Testis (tissue), 2 donors: ENCODE results near the gene C6orf15.

ENCODE experiments used
- POLR2A ChIP-seq: fragments of 450-650 bp; IDR thresholded peaks from one replicate; pipeline ENCODE4 v1.6.1; 2017; ENCODE audit warnings: antibody characterized with exemption, mild to moderate bottlenecking, moderate library complexity
- TF ChIP-seq, protein P1 (sequence below), 3 experiments: fragments of 450-650 bp in 2 of 3; fragments of 200-600 bp in 1 of 3; sonication (generic) in 1 of 3; IDR thresholded peaks; one replicate each; pipeline ENCODE4 v1.5.1; 2016 to 2019; ENCODE audit warnings: antibody characterized with exemption in 3 of 3, mild to moderate bottlenecking in 2 of 3, moderate library complexity in 1 of 3

DNA sequence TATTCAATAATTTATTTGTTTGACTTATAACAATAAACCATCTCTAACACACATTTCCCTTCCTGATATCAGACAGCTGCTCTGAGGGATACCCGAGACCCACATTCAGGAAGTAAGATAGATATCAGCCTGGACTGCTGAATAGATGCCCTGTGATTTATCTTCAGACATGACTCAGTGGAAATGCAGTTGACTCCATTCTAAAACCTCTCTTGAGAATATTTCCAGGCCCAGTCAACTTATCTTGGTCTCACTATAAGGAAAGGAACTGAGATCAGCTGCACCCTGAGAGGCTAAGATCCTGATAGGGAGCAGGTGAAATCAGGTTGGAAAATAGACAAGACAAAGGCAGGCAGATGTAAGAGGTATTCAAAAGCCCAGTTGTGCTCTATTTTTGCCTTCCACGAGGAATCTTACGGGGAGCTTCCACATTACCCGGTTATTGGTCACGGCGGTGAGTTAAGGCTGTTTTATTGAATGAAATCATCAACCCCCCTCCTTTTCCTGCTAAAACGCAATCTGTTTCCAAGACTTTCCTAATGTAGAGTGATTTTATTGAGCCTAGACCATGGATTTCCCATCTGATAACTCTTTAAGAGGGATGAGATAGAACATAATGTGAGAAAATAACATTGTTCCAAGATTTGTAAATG, 25.5 kb downstream of the C6orf15 start:
- TF ChIP-seq, protein P1, sequence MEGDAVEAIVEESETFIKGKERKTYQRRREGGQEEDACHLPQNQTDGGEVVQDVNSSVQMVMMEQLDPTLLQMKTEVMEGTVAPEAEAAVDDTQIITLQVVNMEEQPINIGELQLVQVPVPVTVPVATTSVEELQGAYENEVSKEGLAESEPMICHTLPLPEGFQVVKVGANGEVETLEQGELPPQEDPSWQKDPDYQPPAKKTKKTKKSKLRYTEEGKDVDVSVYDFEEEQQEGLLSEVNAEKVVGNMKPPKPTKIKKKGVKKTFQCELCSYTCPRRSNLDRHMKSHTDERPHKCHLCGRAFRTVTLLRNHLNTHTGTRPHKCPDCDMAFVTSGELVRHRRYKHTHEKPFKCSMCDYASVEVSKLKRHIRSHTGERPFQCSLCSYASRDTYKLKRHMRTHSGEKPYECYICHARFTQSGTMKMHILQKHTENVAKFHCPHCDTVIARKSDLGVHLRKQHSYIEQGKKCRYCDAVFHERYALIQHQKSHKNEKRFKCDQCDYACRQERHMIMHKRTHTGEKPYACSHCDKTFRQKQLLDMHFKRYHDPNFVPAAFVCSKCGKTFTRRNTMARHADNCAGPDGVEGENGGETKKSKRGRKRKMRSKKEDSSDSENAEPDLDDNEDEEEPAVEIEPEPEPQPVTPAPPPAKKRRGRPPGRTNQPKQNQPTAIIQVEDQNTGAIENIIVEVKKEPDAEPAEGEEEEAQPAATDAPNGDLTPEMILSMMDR (IDR thresholded peaks at IDR 0.05) = no peak
- no peak for TF ChIP-seq POLR2A
